ENCODE data around the gene RAPGEF4.

DNA sequence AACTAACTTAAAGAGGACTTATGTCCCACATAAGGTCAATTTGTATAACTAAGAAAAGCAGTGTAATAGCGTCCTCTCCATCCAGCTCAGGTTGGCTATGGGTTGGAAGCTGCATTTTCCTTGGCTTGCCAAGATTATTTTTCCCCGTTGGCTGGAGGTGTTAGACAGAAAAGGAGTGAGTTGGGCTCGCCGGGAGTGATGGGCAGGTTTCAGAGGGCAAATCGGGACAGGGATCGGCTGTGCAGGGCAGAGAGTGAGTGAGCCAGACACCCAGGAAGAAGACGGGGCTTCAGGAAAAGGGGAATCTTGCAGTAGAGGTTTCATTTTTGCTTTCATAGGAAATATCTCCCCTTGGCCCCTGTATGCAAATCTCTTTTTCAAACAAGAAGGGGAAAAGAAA is 298.5 kb downstream of the RAPGEF4 start:
- TF ChIP-seq EZH2 (IDR thresholded peaks at IDR 0.05; ENCODE audit: low read depth, low read length, severe bottlenecking) (no peak), ASH2L (IDR thresholded peaks at IDR 0.05; ENCODE audit: low read length) (no peak), ZNF274 (IDR thresholded peaks at IDR 0.05; ENCODE audit: borderline replicate concordance, extremely low read depth, low read length) (no peak), YY1 (IDR thresholded peaks at IDR 0.05; ENCODE audit: low read depth, low read length) (no peak), RXRA (IDR thresholded peaks at IDR 0.05; ENCODE audit: insufficient read depth, low read depth, low read length) (no peak), CTCF (IDR thresholded peaks at IDR 0.05; ENCODE audit: control extremely low read depth in 1 of 3, insufficient read depth in 1 of 3, low read depth in 1 of 3, low read length in 3 of 3) (no peak), POLR2A (IDR thresholded peaks at IDR 0.05; ENCODE audit: control extremely low read depth in 1 of 2, low read depth in 2 of 2, low read length in 2 of 2) (no peak), EP300 (IDR thresholded peaks at IDR 0.05; ENCODE audit: borderline replicate concordance in 1 of 2, low read depth in 2 of 2, low read length in 2 of 2) (no peak), ATF3 (IDR thresholded peaks at IDR 0.05; ENCODE audit: insufficient read depth, low read depth, low read length) (no peak), NRF1 (IDR thresholded peaks at IDR 0.05; ENCODE audit: low read depth, low read length) (no peak), MAX (IDR thresholded peaks at IDR 0.05) (no peak), RBBP5 (IDR thresholded peaks at IDR 0.05; ENCODE audit: borderline replicate concordance, low read depth, low read length) (no peak)

All from H1 (cell line).